Stomach (tissue), 4 donors: Measurements from ENCODE around the gene ZNF83.
"Not testable (repeated sequence)": the region's sequence is repeated elsewhere in the genome, so short reads cannot be mapped to it uniquely, and the experiment has no call there.

ENCODE experiments used
- POLR2A ChIP-seq, 4 donors: fragments of 450-650 bp; IDR thresholded peaks; one replicate each; pipeline ENCODE4 v1.6.1; 2016; ENCODE audit warnings: antibody characterized with exemption in 4 of 4, control low read depth in 2 of 4, mild to moderate bottlenecking in 1 of 4, moderate library complexity in 1 of 4
- POLR2AphosphoS5 ChIP-seq, 3 donors: sonication (generic); formaldehyde crosslinking; IDR thresholded peaks; one replicate each; pipeline ENCODE4 v1.6.1; 2016; ENCODE audit warnings: antibody characterized with exemption in 3 of 3
- TF ChIP-seq, protein P1 (sequence below), 7 experiments: fragments of 450-650 bp in 4 of 7; fragments of 200-600 bp in 3 of 7; sonication (generic) in 3 of 7; IDR thresholded peaks; one replicate each; pipeline ENCODE4 v1.5.1; 2016 to 2019; ENCODE audit warnings: antibody characterized with exemption in 7 of 7, control low read depth in 2 of 7, mild to moderate bottlenecking in 1 of 7

DNA sequence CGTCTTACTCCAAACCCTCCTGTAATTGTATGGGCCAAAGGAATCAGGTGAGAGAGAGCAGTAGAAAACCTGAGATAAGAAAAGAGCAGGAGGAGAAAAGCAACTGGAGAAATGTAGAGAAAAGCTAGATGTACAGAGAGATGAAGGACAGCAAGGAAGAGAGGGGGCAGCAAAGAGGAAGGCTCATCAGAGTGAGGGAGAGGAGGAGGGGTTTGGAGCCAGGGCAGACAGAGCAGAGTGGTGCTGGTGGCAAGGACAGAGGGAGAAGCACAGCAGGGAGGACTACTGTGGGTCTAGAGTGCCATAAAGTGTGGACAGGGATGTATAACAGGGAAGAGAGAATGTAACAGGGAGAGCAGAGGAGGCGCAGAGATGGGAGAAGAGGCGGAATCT lies 36.2 kb downstream of the ZNF83 start:
- TF ChIP-seq POLR2AphosphoS5, POLR2A (IDR thresholded peaks at IDR 0.05): not testable (repeated sequence)
- TF ChIP-seq, protein P1, sequence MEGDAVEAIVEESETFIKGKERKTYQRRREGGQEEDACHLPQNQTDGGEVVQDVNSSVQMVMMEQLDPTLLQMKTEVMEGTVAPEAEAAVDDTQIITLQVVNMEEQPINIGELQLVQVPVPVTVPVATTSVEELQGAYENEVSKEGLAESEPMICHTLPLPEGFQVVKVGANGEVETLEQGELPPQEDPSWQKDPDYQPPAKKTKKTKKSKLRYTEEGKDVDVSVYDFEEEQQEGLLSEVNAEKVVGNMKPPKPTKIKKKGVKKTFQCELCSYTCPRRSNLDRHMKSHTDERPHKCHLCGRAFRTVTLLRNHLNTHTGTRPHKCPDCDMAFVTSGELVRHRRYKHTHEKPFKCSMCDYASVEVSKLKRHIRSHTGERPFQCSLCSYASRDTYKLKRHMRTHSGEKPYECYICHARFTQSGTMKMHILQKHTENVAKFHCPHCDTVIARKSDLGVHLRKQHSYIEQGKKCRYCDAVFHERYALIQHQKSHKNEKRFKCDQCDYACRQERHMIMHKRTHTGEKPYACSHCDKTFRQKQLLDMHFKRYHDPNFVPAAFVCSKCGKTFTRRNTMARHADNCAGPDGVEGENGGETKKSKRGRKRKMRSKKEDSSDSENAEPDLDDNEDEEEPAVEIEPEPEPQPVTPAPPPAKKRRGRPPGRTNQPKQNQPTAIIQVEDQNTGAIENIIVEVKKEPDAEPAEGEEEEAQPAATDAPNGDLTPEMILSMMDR (IDR thresholded peaks at IDR 0.05), result peak in 1 of 7 experiments; percentile 17
